Medulla oblongata (tissue), 1 donor: Measurements from ENCODE around the gene GYS2.
"Not testable (repeated sequence)": the region's sequence is repeated elsewhere in the genome, so short reads cannot be mapped to it uniquely, and the experiment has no call there.

Source experiments
- DNase-seq: peaks from one replicate; pipeline ENCODE4 v3.0.0-alpha.2; 2015; ENCODE audit errors: extremely low spot score

GYS2 gene

GRCh38 chr12:21604245-21605101, at the start of gene GYS2:
Gene GYS2, minus strand, starts transcription at chr12:21604847. Its CDS starts 255 bp downstream, at chr12:21604592.
- no peak for DNase-seq

- DNase-seq: peak; percentile 35
Measured at GRCh38 chr12:21651821-21652220, 47.2 kb upstream of the GYS2 start.

DNA sequence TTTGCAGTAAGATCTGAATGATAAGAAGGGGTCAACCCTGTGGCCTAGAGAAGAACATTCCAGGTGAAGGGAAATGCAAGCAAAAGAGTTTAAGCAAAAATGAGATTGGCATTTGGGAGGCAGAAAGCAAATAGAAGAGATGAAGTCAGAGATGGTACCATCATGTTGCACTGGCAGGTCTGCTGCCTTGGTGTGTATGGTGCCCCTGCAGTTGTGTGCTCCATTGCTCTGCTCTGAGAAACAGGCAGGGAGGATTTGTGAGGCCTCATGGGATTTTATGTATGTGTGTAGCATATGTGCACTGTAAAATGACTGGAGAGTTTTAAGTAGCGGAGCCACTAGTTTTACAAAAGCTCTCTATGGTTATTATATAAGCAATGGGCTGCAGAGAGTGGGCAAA, 46.4 kb upstream of the GYS2 start:
- DNase-seq: no peak

DNA sequence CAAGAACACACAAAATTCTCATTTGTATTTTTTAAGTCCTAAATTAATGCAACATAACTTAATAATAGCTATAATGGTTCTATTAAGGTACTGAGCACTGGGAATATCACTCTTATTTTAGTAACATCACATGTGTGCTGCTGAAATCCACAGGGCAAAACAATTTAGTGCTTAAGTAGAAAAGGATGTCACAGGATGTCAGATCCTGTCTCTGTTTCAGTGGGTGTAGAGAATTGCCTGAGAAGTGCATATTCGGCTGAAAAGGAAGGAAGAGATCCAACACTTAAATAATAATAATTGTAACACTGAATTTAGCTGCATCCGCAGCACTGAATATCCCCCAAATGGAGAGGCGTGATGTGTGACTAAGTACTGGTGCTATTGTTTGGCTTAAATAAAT, 44.4 kb upstream of the GYS2 start:
- DNase-seq: no peak

DNA sequence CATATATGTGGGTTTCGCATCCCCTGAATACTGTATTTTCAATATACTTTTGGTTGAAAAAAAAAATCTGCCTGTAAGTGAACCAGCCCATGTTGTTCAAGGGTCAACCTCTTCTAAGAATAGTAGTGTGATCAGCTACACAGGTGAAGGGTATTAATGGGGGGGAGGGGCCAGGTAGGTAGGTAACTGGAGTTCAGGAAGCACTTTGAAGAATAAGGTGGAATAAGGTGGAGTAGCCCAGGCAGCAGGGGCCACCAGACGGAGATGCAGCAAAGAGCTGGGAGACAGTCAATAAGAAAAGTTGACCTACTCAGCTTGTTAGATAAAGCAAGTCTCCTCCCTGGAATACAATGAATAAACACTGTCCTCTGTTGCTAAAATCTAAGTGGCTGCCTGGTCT, 43.7 kb upstream of the GYS2 start:
- DNase-seq: no peak

DNA sequence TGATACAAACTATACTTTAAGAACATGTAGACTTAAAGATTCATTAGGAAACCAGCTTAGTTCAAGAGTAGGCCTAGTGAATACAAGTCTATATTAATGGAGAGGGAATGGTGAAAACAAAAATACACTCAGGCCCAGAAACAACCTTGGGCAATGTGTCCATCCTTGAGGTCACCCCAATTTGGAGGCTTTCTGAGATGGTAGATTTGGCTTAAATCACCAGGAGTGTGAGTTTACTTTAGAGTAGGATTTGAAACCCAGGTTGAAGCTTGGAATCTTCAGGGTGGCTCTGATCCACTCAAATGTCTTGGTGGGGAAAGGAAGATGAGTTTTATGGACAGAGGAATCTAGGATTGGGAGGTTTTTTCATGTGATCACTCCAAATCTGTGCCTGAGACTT, 42.5 kb upstream of the GYS2 start:
- DNase-seq: no peak

DNA sequence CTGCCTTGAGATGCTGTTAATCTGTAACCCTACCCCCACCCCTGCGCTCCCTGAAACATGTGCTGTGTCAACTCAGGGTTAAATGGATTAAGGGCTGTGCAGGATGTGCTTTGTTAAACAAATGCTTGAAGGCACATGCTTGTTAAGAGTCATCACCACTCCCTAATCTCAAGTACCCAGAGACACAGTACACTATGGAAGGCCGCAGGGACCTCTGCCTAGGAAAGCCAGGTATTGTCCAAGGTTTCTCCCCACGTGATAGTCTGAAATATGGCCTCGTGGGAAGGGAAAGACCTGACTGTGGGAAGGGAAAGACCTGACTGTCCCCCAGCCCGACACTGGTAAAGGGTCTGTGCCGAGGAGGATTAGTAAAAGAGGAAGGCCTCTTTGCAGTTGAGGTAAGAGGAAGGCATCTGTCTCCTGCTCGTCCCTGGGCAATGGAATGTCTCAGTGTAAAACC, 40.4 kb upstream of the GYS2 start:
- DNase-seq: not testable (repeated sequence)

DNA sequence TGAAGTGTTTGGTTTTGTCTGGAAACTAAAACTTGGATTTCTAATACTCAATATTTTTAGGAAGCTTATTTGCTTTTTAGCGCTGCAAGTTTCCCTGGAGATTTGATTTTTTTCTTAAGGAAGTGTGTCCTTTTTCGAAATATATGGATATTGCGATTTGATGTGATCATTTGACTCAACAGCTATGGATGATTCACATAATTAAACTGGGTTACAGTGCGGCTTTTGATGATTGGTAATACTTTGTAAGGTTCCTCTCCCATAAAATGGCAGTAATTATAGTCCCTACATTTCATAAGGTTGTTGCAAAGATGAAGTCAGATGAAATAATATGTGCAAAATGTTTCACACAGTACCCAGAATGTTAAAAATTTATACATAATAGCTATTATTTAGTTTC, 39.9 kb upstream of the GYS2 start:
- DNase-seq: no peak

- no peak for DNase-seq
Measured at GRCh38 chr12:21643758-21644157, 39.1 kb upstream of the GYS2 start.

GRCh38 chr12:21642707-21643389, 38.2 kb upstream of the GYS2 start:
- DNase-seq: no peak

DNA sequence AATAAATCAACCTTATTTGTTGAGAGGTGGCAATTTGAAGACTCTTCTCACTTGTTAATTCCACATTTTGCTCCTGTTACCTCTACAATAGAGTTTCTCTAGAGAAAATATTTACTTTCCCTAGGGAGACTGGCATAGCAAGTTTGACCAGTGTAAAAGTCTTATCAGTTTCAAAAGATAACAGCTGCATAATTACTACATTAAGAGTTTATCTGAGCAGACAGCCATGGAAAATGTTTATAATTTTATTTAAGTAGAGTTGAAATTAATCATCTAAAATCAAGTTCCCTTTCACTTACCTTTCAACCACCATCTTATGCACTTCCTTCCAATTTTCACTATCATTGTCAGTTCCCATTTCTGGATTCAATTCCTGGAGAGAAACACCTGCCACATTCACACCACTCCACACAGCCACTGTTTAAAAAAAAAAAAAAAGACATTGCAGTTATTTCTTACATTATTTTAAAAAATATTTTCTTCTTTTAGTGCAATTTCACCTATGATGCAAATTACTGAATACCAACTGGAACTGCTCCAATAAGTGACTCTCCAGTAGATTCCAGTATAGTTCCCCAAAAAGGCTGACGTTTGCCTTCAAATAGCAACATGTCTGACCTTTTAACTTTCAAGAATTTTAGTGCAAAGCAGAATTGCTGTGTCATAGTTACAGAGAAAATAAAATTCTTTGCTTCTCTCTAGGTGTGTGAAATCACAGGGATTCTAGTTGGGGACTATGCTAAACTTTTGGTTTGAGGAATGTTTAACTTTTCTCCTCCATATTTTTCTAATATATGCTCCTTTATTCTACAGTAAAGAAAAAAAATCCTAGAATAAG, 33.6 kb upstream of the GYS2 start:
- no peak for DNase-seq

GRCh38 chr12:21634245-21634644, 29.6 kb upstream of the GYS2 start:
- no peak for DNase-seq

DNA sequence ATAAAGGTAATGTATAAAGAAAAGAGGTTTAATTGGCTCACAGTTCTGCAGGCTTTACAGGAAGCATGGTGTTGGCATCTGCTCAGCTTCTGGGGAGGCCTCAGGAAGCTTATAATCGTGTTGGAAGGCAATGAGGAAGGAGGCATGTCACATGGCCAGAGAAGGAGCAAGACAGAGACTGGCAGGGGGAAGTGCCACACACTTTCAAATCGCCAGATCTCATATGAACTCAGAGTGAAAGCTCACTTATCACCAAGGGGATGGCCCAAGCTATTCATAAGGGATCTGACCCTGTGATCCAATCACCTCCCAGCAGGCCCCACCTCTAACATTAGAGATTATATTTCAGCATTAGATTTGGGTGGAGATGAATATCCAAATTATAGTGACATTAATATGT, 26.7 kb upstream of the GYS2 start:
- DNase-seq: no peak

DNA sequence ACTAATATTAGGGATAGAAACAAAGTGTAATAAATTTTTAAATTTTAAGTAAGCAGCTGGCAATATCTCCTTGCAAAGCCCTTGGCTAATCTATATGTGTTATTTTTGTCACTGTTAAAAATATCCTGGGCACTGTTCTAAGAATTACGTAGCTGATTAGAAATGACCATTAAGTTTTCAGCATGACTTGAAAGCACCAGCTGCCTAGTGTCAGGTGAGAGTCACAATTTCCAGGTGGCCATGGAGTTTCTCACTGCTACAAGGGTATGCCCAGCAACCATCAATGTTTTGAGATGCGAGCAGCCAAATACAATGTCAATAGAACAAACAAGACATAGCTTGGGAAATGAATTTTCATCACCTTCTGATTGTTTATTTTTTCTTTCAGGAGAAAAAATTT, 23.3 kb upstream of the GYS2 start:
- DNase-seq: no peak

- DNase-seq: no peak
Measured at GRCh38 chr12:21618566-21618965, 13.9 kb upstream of the GYS2 start.

DNA sequence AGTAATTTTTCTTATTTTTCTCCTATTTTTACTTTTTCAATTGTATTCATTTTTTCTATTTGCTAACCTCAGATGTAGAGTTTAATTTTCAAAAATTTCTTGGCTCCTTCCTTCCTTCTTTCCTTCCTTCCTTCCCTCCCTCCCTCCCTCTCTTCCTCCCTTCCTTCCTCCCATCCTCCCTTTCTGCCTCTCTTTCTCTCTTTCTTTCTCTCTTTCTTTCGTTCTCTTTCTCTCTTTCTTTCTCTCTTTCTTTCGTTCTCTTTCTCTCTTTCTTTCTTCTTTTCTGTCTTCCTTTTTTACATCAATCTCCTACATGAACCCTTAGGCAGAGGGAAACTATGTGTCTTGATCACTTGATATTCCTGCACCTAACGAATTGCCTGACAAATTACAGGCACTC, 12.4 kb upstream of the GYS2 start:
- DNase-seq: no peak

- no peak for DNase-seq
Measured at GRCh38 chr12:21615431-21615830, 10.8 kb upstream of the GYS2 start.

DNA sequence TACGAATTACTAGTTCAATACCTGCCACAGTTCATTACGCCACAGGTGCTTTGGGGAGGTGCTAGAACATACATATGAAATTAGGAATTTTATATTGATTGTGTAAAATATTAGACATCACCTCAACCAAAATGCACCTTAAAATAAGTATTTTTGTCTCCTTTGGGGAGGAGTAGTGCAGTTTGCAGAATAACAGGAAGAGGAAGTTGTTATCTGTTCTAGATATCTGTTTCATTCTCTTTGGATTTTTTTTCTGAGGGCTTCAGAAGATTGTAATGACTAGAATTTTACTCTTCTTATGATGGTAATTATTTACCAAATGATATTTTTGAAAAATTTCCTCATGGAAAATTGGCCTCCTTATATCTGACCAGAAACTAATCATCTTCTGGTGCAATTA, 9.9 kb upstream of the GYS2 start:
- no peak for DNase-seq

- DNase-seq: no peak
Measured at GRCh38 chr12:21613931-21614330, 9.3 kb upstream of the GYS2 start.

DNA sequence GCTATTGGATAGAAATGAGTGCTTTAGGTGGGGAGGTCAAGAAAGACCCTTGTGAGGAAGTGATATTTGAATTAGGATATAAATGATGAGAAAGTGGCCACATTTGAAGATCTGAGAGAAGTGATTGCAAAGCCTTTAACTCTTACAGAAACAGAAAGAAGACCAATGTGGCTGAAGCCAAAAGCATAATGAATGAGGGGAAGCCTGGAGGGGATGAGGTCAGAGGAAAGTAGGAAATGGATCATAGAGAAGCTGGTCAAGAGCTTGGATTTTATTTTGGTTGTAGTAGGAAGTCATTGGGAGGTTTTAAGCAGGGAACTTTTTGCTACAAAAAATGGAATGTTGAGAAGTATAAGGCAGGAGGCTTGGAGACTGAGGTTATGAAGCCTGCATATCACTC, 3.5 kb upstream of the GYS2 start:
- DNase-seq: no peak

- DNase-seq: peak; percentile 44
Measured at GRCh38 chr12:21607701-21608100, 3.1 kb upstream of the GYS2 start.

DNA sequence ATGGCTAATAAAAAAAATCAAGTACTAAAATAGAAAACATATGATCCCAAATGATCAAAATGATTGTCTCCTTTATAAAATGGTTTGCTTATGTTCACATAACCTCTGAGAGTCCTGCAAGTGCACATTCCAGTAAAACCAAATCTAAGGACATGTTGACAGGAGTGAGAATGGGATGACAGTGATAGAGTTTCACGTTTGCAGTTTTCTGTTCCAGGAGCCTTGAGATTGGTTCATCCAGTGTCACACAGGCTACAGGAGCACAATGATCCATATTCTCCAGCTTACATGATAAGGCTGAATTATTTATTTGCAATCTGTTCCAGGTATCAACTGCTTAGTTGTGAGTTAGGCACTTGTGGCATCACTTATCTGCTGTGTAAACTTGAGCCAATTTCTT, 1.5 kb upstream of the GYS2 start:
- DNase-seq: no peak
